OCI-LY3 (cell line): ENCODE data around the gene C14orf119.

Experiments used
- H2AFZ ChIP-seq: fragments of 200-600, 300-600 bp; shearing (Covaris generic); 2 replicates; pipeline ENCODE4 v1.6.0; 2014; ENCODE audit warnings: antibody characterized with exemption, low read depth, low read length
- H3K27ac ChIP-seq: fragments of 200-600, 300-600 bp; sonication (generic); 2 replicates; pipeline ENCODE4 v1.5.1; 2014; ENCODE audit warnings: mild to moderate bottlenecking, low read length, moderate library complexity, mixed read lengths
- H3K27me3 ChIP-seq: fragments of 200-600, 300-600 bp; sonication (generic); 2 replicates; pipeline ENCODE4 v1.6.1; 2014; ENCODE audit warnings: low read depth, low read length, mixed read lengths
- H3K36me3 ChIP-seq: fragments of 200-600, 300-600 bp; sonication (generic); replicated peaks from 2 replicates; pipeline ENCODE3; 2014; ENCODE audit warnings: low read depth, low read length, mixed read lengths
- H3K4me1 ChIP-seq: fragments of 300-600, 200-600 bp; sonication (generic); 2 replicates; pipeline ENCODE4 v1.6.1; 2014; ENCODE audit warnings: low read length, mixed read lengths
- H3K4me2 ChIP-seq: fragments of 200-600, 300-600 bp; sonication (generic); 2 replicates; pipeline ENCODE4 v1.6.1; 2014; ENCODE audit warnings: low read length, mixed read lengths
- H3K4me3 ChIP-seq: fragments of 300-600, 200-600 bp; sonication (generic); 2 replicates; pipeline ENCODE4 v1.5.1; 2014; ENCODE audit warnings: antibody characterized with exemption, mild to moderate bottlenecking, low read length, moderate library complexity
- H3K79me2 ChIP-seq: fragments of 300-600, 200-600 bp; shearing (Covaris generic); 2 replicates; pipeline ENCODE4 v1.6.1; 2014; ENCODE audit warnings: mild to moderate bottlenecking, low read length, mixed read lengths
- H3K9ac ChIP-seq: fragments of 300-600, 200-600 bp; shearing (Covaris generic); 2 replicates; pipeline ENCODE4 v1.6.0; 2014; ENCODE audit warnings: mild to moderate bottlenecking, low read length, moderate library complexity
- H3K9me3 ChIP-seq: fragments of 200-600, 300-600 bp; shearing (Covaris generic); 2 replicates; pipeline ENCODE4 v1.6.1; 2014; ENCODE audit warnings: low read length, mixed read lengths; ENCODE audit not compliant: insufficient read depth
- H4K20me1 ChIP-seq: fragments of 200-600, 300-600 bp; sonication (generic); 2 replicates; pipeline ENCODE4 v1.6.1; 2016; ENCODE audit warnings: low read length, mixed read lengths; ENCODE audit not compliant: insufficient read depth
- EZH2phosphoT487 ChIP-seq: fragments of 200-600 bp; shearing (Covaris generic); IDR thresholded peaks from 2 replicates; pipeline ENCODE4 v1.6.1; 2018; ENCODE audit warnings: antibody characterized with exemption, mixed run types, low read depth
- TF ChIP-seq, protein P1 (sequence below): fragments of 200-600, 300-600 bp; sonication (generic); IDR thresholded peaks from 2 replicates; pipeline ENCODE4 v1.5.1; 2014; ENCODE audit warnings: antibody characterized with exemption, low read length, low read depth

C14orf119 gene

DNA sequence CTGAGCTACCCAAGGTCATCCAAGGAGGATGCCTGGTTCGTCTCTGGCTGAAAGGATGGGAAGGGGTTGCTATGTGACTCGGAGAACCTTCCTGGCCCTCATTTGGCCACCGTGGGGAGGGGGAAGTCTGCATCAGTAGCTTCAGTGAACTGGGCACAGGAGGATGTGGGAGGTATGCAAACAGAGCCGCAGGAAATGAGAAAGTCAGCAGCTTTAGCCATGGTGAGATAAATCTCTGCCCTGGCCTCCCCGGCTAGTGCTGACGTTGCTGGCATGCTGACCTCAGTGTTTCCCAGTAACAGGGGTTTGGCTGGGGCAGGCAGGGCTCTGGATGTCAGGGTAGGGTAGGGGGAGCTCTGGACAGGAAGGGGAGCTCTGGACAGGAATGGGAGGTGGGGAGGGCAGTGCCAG, 26.1 kb downstream of the C14orf119 start:
- Histone ChIP-seq H3K4me1 (peaks cover 23% of the 10 kb centered on the region), H3K9me3 (no peaks in the 10 kb centered on the region), H3K79me2 (no peaks in the 10 kb centered on the region), H3K27me3 (peaks cover 8% of the 10 kb centered on the region; the same call in 1 of the 2 replicates), H3K27ac (no peak overlapping the region), H3K4me2 (peak overlapping the region; percentile 87), H2AFZ (peak overlapping the region; percentile 85), H4K20me1 (no peaks in the 10 kb centered on the region), H3K36me3 (no peaks in the 10 kb centered on the region), H3K4me3 (peak overlapping the region; percentile 65), H3K9ac (peak overlapping the region; percentile 50)
- TF ChIP-seq EZH2phosphoT487: no peak
- TF ChIP-seq, protein P1, sequence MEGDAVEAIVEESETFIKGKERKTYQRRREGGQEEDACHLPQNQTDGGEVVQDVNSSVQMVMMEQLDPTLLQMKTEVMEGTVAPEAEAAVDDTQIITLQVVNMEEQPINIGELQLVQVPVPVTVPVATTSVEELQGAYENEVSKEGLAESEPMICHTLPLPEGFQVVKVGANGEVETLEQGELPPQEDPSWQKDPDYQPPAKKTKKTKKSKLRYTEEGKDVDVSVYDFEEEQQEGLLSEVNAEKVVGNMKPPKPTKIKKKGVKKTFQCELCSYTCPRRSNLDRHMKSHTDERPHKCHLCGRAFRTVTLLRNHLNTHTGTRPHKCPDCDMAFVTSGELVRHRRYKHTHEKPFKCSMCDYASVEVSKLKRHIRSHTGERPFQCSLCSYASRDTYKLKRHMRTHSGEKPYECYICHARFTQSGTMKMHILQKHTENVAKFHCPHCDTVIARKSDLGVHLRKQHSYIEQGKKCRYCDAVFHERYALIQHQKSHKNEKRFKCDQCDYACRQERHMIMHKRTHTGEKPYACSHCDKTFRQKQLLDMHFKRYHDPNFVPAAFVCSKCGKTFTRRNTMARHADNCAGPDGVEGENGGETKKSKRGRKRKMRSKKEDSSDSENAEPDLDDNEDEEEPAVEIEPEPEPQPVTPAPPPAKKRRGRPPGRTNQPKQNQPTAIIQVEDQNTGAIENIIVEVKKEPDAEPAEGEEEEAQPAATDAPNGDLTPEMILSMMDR: no peak

DNA sequence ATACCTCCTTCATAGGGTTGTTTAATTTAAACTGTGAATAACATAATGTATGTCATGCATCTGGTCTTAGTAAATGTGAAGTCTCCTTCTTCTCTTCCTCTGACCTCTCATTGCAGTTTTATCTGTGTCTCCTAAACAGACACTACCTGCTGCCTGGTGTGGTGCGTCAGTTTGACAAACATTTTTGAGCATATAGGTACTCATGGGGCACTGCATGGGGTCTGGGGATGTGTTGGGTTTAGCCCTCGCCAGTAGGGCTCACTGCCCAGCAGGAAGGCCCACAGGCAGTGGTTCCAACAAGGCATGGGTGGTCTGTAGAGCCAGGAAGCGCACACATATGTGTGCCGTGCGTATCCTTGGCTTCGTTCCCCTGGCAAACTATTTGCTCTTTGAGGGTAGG, 26.8 kb downstream of the C14orf119 start:
- H3K4me1 ChIP-seq: peaks cover 23% of the 10 kb centered on the region
- no peak overlapping the region for H2AFZ ChIP-seq
- TF ChIP-seq, protein P1: no peak
- no peak for TF ChIP-seq EZH2phosphoT487
- H3K9me3 ChIP-seq: no peaks in the 10 kb centered on the region
- no peaks in the 10 kb centered on the region for H3K79me2 ChIP-seq
- H3K4me3 ChIP-seq: no peak overlapping the region
- H3K27ac ChIP-seq: no peak overlapping the region
- no peak overlapping the region for H3K9ac ChIP-seq
- H4K20me1 ChIP-seq: no peaks in the 10 kb centered on the region
- no peak overlapping the region for H3K4me2 ChIP-seq
- peaks cover 8% of the 10 kb centered on the region; the same call in 1 of the 2 replicates for H3K27me3 ChIP-seq
- H3K36me3 ChIP-seq: no peaks in the 10 kb centered on the region

DNA sequence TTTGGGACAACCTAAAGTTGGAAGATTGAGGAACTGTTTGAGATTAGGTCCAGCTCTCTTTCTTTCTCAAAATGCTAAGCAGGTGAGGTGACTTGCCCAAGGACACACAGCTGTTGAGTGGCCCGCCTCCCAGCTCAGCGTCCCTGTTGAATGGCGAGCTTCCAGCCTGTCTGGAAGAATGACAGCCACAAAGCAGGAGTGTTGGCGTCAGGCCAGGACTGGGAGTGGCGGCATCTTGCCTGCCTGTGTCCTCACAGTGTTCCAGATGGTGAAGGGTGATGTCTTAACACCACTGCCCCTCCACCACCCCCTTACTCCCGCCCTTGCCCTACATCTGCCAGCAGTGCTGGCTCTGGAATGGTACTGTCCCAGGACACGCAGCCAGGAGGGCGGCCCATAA, 28.1 kb downstream of the C14orf119 start:
- TF ChIP-seq EZH2phosphoT487: no peak
- TF ChIP-seq, protein P1: no peak
- H3K79me2 ChIP-seq: no peaks in the 10 kb centered on the region
- H3K9ac ChIP-seq: no peak overlapping the region
- no peak overlapping the region for H3K4me3 ChIP-seq
- H3K27me3 ChIP-seq: peaks cover 8% of the 10 kb centered on the region; the same call in 1 of the 2 replicates
- H3K36me3 ChIP-seq: no peaks in the 10 kb centered on the region
- no peaks in the 10 kb centered on the region for H3K9me3 ChIP-seq
- H3K4me1 ChIP-seq: peaks cover 23% of the 10 kb centered on the region
- H3K4me2 ChIP-seq: no peak overlapping the region
- no peak overlapping the region for H3K27ac ChIP-seq
- no peak overlapping the region for H2AFZ ChIP-seq
- no peaks in the 10 kb centered on the region for H4K20me1 ChIP-seq

DNA sequence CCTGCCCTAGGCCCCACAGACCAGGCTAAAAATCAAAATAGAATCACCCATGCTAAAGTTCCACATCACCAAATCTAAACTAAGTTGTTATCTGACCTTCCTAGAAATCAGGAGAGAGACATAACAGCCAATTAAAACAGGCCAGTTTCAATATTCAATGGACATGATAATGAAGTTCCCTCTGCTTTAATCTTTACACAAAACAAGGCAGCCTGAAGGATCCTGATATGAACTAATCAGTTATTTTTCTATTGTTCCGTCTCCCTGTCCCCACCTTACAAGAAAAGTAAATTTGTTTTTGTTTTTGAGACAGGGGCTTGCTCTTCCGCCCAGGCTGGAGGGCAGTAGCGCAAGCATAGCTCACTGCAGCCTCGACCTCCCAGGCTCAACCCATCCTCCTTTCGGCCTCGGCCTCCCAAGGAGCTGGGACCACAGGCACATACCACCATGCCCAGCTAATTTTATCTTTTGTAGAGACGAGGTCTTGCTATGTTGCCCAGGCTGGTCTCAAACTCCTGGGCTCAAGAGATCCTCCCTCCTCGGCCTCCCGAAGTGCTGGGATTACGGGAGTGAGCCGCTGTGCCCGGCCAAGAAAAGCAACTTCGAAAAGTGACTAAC, 29.1 kb downstream of the C14orf119 start:
- Histone ChIP-seq H3K4me2 (no peak overlapping the region), H3K9ac (no peak overlapping the region)

More for the DNA sequence above, 29.1 kb downstream of the C14orf119 start:
- Histone ChIP-seq H3K27ac (no peak overlapping the region), H3K4me3 (no peak overlapping the region), H3K79me2 (no peaks in the 10 kb centered on the region), H3K36me3 (no peaks in the 10 kb centered on the region), H3K9me3 (no peaks in the 10 kb centered on the region), H3K4me1 (peaks cover 26% of the 10 kb centered on the region), H2AFZ (no peak overlapping the region), H4K20me1 (no peaks in the 10 kb centered on the region), H3K27me3 (peaks cover 8% of the 10 kb centered on the region; the same call in 1 of the 2 replicates)
- no peak for TF ChIP-seq EZH2phosphoT487
- TF ChIP-seq, protein P1: no peak
